Occipital lobe (tissue), 2 donors: Measurements from ENCODE around the gene GPN3. TPM values are rescaled to one million over a fixed set of nuclear protein-coding genes. Genes with fewer than 3 reads are reported as not detected.
A peak's percentile ranks its signal among the peaks of the same experiment; 100 is the strongest.
"Not testable (repeated sequence)": the region's sequence is repeated elsewhere in the genome, so short reads cannot be mapped to it uniquely, and the experiment has no call there.

Experiments used
- DNase-seq: peaks from one replicate; lab custom pipeline; 2025; lab: John Stamatoyannopoulos, UW
- total RNA-seq: library from RNA; depleted of rRNA; stranded (reverse); fragments of >200 nt; gene quantifications from one replicate; pipeline ENCODE4 v1.2.3, GENCODE V29; 2014

GPN3 gene
- 17.5 TPM for total RNA-seq

- peak; percentile 92 for DNase-seq
Observed at GRCh38 chr12:110468214-110469048, at the start of gene GPN3, which contains the start of gene FAM216A. TSS of gene GPN3 (minus strand) at chr12:110468257. CDS start at chr12:110468203, 54 bp downstream. TSS of gene FAM216A (plus strand) at chr12:110468845. CDS start at chr12:110468876, 31 bp downstream.

GRCh38 chr12:110516995-110517394 lies 48.9 kb upstream of the GPN3 start:
- no peak for DNase-seq

- no peak for DNase-seq
Observed at GRCh38 chr12:110514363-110514762, 46.3 kb upstream of the GPN3 start.

- no peak for DNase-seq
Observed at GRCh38 chr12:110513842-110514241, 45.8 kb upstream of the GPN3 start.

GRCh38 chr12:110508071-110508586 lies 40.1 kb upstream of the GPN3 start:
- DNase-seq: no peak

GRCh38 chr12:110505332-110505731 lies 37.3 kb upstream of the GPN3 start:
- DNase-seq: no peak

- DNase-seq: no peak
Observed at GRCh38 chr12:110503432-110503831, 35.4 kb upstream of the GPN3 start.

- DNase-seq: peak; percentile 96
Observed at GRCh38 chr12:110501752-110502738, 34.0 kb upstream of the GPN3 start, which contains the start of the genes RAD9B and VPS29. TSS of gene RAD9B (plus strand) at chr12:110502331. CDS start at chr12:110502338, 7 bp downstream. TSS of gene VPS29 (minus strand) at chr12:110502111. CDS start at chr12:110502051, 60 bp downstream.

GRCh38 chr12:110501399-110501751 lies 33.3 kb upstream of the GPN3 start:
- DNase-seq: no peak

GRCh38 chr12:110498984-110499706 lies 31.1 kb upstream of the GPN3 start:
- no peak for DNase-seq

GRCh38 chr12:110475426-110475825 lies 7.4 kb upstream of the GPN3 start:
- DNase-seq: no peak

GRCh38 chr12:110467847-110468213 lies 227 bp downstream of the GPN3 start:
- no peak for DNase-seq

GRCh38 chr12:110466791-110467190 lies 1.3 kb downstream of the GPN3 start:
- DNase-seq: no peak

- DNase-seq: not testable (repeated sequence)
Observed at GRCh38 chr12:110465765-110466164, 2.3 kb downstream of the GPN3 start.

GRCh38 chr12:110465024-110465423 lies 3.0 kb downstream of the GPN3 start:
- DNase-seq: no peak

GRCh38 chr12:110461189-110461588 lies 6.9 kb downstream of the GPN3 start:
- not testable (repeated sequence) for DNase-seq

GRCh38 chr12:110458756-110459155 lies 9.3 kb downstream of the GPN3 start:
- peak; percentile 5 for DNase-seq

GRCh38 chr12:110453569-110454296 lies 14.3 kb downstream of the GPN3 start:
- DNase-seq: no peak

- no peak for DNase-seq
Observed at GRCh38 chr12:110451263-110451662, 16.8 kb downstream of the GPN3 start.

- DNase-seq: peak; percentile 83
Observed at GRCh38 chr12:110449799-110450497, 18.1 kb downstream of the GPN3 start, which contains the start of gene ARPC3. TSS of gene ARPC3 (minus strand) at chr12:110450337. CDS start at chr12:110450260, 77 bp downstream.
